CMK (cell line): ENCODE results near the gene FOXD4L1.
"Not testable (repeated sequence)": the region's sequence is repeated elsewhere in the genome, so short reads cannot be mapped to it uniquely, and the experiment has no call there.

ENCODE experiments used
- DNase-seq: peaks from one replicate; pipeline ENCODE4 v3.0.0-alpha.2; 2010; ENCODE audit warnings: low read depth

FOXD4L1 gene

GRCh38 chr2:113498365-113498764 is at the start of gene FOXD4L1:
Gene FOXD4L1 (plus strand): TSS chr2:113498665. CDS start chr2:113499257, 592 bp downstream.
- not testable (repeated sequence) for DNase-seq

- not testable (repeated sequence) for DNase-seq
Measured at GRCh38 chr2:113465770-113466169, 32.7 kb upstream of the FOXD4L1 start.

GRCh38 chr2:113476688-113477368 is 21.6 kb upstream of the FOXD4L1 start:
- not testable (repeated sequence) for DNase-seq

GRCh38 chr2:113496527-113496926 is 1.9 kb upstream of the FOXD4L1 start:
- not testable (repeated sequence) for DNase-seq

- DNase-seq, result not testable (repeated sequence)
Measured at GRCh38 chr2:113499019-113499885, 787 bp downstream of the FOXD4L1 start.

GRCh38 chr2:113499886-113500722 is 1.6 kb downstream of the FOXD4L1 start:
- DNase-seq, result not testable (repeated sequence)

GRCh38 chr2:113500723-113501038 is 2.2 kb downstream of the FOXD4L1 start:
- DNase-seq, result not testable (repeated sequence)

GRCh38 chr2:113502216-113503093 is 4.0 kb downstream of the FOXD4L1 start:
- not testable (repeated sequence) for DNase-seq

GRCh38 chr2:113503094-113504042 is 4.9 kb downstream of the FOXD4L1 start:
- not testable (repeated sequence) for DNase-seq

GRCh38 chr2:113504081-113504480 is 5.6 kb downstream of the FOXD4L1 start:
- not testable (repeated sequence) for DNase-seq

- not testable (repeated sequence) for DNase-seq
Measured at GRCh38 chr2:113507394-113508140, 9.1 kb downstream of the FOXD4L1 start.

- DNase-seq, result not testable (repeated sequence)
Measured at GRCh38 chr2:113508187-113508586, 9.7 kb downstream of the FOXD4L1 start.

- not testable (repeated sequence) for DNase-seq
Measured at GRCh38 chr2:113510913-113511312, 12.4 kb downstream of the FOXD4L1 start.

GRCh38 chr2:113511859-113512258 is 13.4 kb downstream of the FOXD4L1 start:
- DNase-seq, result not testable (repeated sequence)

- DNase-seq, result not testable (repeated sequence)
Measured at GRCh38 chr2:113515457-113515856, 17.0 kb downstream of the FOXD4L1 start.

GRCh38 chr2:113515995-113516394 is 17.5 kb downstream of the FOXD4L1 start:
- not testable (repeated sequence) for DNase-seq

- not testable (repeated sequence) for DNase-seq
Measured at GRCh38 chr2:113517025-113517424, 18.6 kb downstream of the FOXD4L1 start.

- not testable (repeated sequence) for DNase-seq
Measured at GRCh38 chr2:113520837-113521236, 22.4 kb downstream of the FOXD4L1 start.

- not testable (repeated sequence) for DNase-seq
Measured at GRCh38 chr2:113521492-113521891, 23.0 kb downstream of the FOXD4L1 start.
